Measurements from ENCODE around the gene TMPRSS11A. TPM values are rescaled to one million over a fixed set of nuclear protein-coding genes. Genes with fewer than 3 reads are reported as not detected.

The TMPRSS11A gene
- polyA plus RNA-seq, 5 donors: 0.04 to 0.09 (median 0.05) TPM

- DNase-seq: no peak
Observed at GRCh38 chr4:67915400-67915966, 47.8 kb downstream of the TMPRSS11A start.

GRCh38 chr4:67912080-67912479, 51.2 kb downstream of the TMPRSS11A start:
- no peak for DNase-seq

GRCh38 chr4:67911638-67912037, 51.7 kb downstream of the TMPRSS11A start:
- no peak for DNase-seq

- no peak for DNase-seq
Observed at GRCh38 chr4:67911141-67911540, 52.2 kb downstream of the TMPRSS11A start.

- no peak for DNase-seq
Observed at GRCh38 chr4:67910585-67910905, 52.7 kb downstream of the TMPRSS11A start.

GRCh38 chr4:67909905-67910584, 53.2 kb downstream of the TMPRSS11A start:
- no peak for DNase-seq

GRCh38 chr4:67907650-67908049, 55.6 kb downstream of the TMPRSS11A start:
- DNase-seq: no peak

- DNase-seq: no peak
Observed at GRCh38 chr4:67899096-67899495, 64.2 kb downstream of the TMPRSS11A start.

GRCh38 chr4:67897686-67898085, 65.6 kb downstream of the TMPRSS11A start:
- no peak for DNase-seq

GRCh38 chr4:67896421-67897065, 66.8 kb downstream of the TMPRSS11A start:
- no peak for DNase-seq

GRCh38 chr4:67894659-67895058, 68.6 kb downstream of the TMPRSS11A start:
- no peak for DNase-seq

GRCh38 chr4:67892905-67893304, 70.4 kb downstream of the TMPRSS11A start:
- DNase-seq: no peak

- DNase-seq: no peak
Observed at GRCh38 chr4:67892253-67892652, 71.0 kb downstream of the TMPRSS11A start.

GRCh38 chr4:67891645-67892044, 71.6 kb downstream of the TMPRSS11A start:
- no peak for DNase-seq

- DNase-seq: no peak
Observed at GRCh38 chr4:67886281-67886680, 77.0 kb downstream of the TMPRSS11A start.

- DNase-seq: no peak
Observed at GRCh38 chr4:67885762-67886161, 77.5 kb downstream of the TMPRSS11A start.

- no peak for DNase-seq
Observed at GRCh38 chr4:67884701-67885100, 78.6 kb downstream of the TMPRSS11A start.

- no peak for DNase-seq
Observed at GRCh38 chr4:67883902-67884301, 79.4 kb downstream of the TMPRSS11A start, which contains the start of gene TMPRSS11D. TSS of gene TMPRSS11D (minus strand) at chr4:67884002. CDS start at chr4:67883933, 69 bp downstream.

- no peak for DNase-seq
Observed at GRCh38 chr4:67883458-67883857, 79.8 kb downstream of the TMPRSS11A start.

- no peak for DNase-seq
Observed at GRCh38 chr4:67880866-67881610, 82.3 kb downstream of the TMPRSS11A start.

GRCh38 chr4:67879486-67879885, 83.8 kb downstream of the TMPRSS11A start:
- no peak for DNase-seq

GRCh38 chr4:67877086-67877485, 86.2 kb downstream of the TMPRSS11A start:
- no peak for DNase-seq

- DNase-seq: no peak
Observed at GRCh38 chr4:67874986-67875385, 88.3 kb downstream of the TMPRSS11A start.
